ENCODE measurements around the gene SGSM2. TPM values are rescaled to one million over a fixed set of nuclear protein-coding genes. Genes with fewer than 3 reads are reported as not detected.
"Not testable (repeated sequence)": the region's sequence is repeated elsewhere in the genome, so short reads cannot be mapped to it uniquely, and the experiment has no call there.

SGSM2 gene
- total RNA-seq, result 35.6 TPM
- long read RNA-seq, partial matches to known transcripts, result 9 of 31 reads
- long read RNA-seq, other reads (novel, unspliced or antisense), result 17 of 31 reads

- DNase-seq (ENCODE audit: low spot score), result peak; percentile 90
These were observed at the start of gene SGSM2 for GRCh38 chr17:2336852-2337543. SGSM2 (plus strand) TSS chr17:2337501; CDS start chr17:2337689, 188 bp downstream.

- DNase-seq (ENCODE audit: low spot score), result no peak
These were observed 47.3 kb upstream of the SGSM2 start for GRCh38 chr17:2289878-2290478.

GRCh38 chr17:2292100-2292499 lies 45.2 kb upstream of the SGSM2 start:
- no peak for DNase-seq (ENCODE audit: low spot score)

- no peak for DNase-seq (ENCODE audit: low spot score)
These were observed 41.7 kb upstream of the SGSM2 start for GRCh38 chr17:2295575-2295974.

GRCh38 chr17:2297023-2297422 lies 40.3 kb upstream of the SGSM2 start:
- DNase-seq (ENCODE audit: low spot score), result no peak

- no peak for DNase-seq (ENCODE audit: low spot score)
These were observed 38.2 kb upstream of the SGSM2 start for GRCh38 chr17:2299136-2299535.

- DNase-seq (ENCODE audit: low spot score), result no peak
These were observed 37.5 kb upstream of the SGSM2 start for GRCh38 chr17:2299756-2300155.

GRCh38 chr17:2302778-2303203 lies 34.5 kb upstream of the SGSM2 start:
- DNase-seq (ENCODE audit: low spot score), result no peak

GRCh38 chr17:2303204-2304188 lies 33.8 kb upstream of the SGSM2 start, which contains the start of the genes SMG6 and SRR:
SMG6 (minus strand) TSS chr17:2303785; CDS start chr17:2303720, 65 bp downstream.
SRR (plus strand) TSS chr17:2303950; CDS start chr17:2315561, 11,611 bp downstream.
- peak; percentile 97 for DNase-seq (ENCODE audit: low spot score)

GRCh38 chr17:2304931-2305330 lies 32.4 kb upstream of the SGSM2 start:
- DNase-seq (ENCODE audit: low spot score), result no peak

- no peak for DNase-seq (ENCODE audit: low spot score)
These were observed 27.8 kb upstream of the SGSM2 start for GRCh38 chr17:2309338-2310154.

- DNase-seq (ENCODE audit: low spot score), result no peak
These were observed 24.6 kb upstream of the SGSM2 start for GRCh38 chr17:2312736-2313135.

GRCh38 chr17:2316916-2317205 lies 20.4 kb upstream of the SGSM2 start:
- DNase-seq (ENCODE audit: low spot score), result not testable (repeated sequence)

GRCh38 chr17:2317796-2318195 lies 19.5 kb upstream of the SGSM2 start:
- DNase-seq (ENCODE audit: low spot score), result no peak

- DNase-seq (ENCODE audit: low spot score), result no peak
These were observed 18.2 kb upstream of the SGSM2 start for GRCh38 chr17:2319051-2319450.

- no peak for DNase-seq (ENCODE audit: low spot score)
These were observed 15.9 kb upstream of the SGSM2 start for GRCh38 chr17:2321399-2321798.

GRCh38 chr17:2323629-2324314 lies 13.5 kb upstream of the SGSM2 start:
- no peak for DNase-seq (ENCODE audit: low spot score)

GRCh38 chr17:2331303-2331702 lies 6.0 kb upstream of the SGSM2 start:
- no peak for DNase-seq (ENCODE audit: low spot score)

GRCh38 chr17:2335726-2336214 lies 1.5 kb upstream of the SGSM2 start:
- DNase-seq (ENCODE audit: low spot score), result peak; percentile 51

All from mesenteric fat pad (tissue), 1 donor.